Ovary (tissue), 9 donors: ENCODE data around the gene PRICKLE2. TPM values are rescaled to one million over a fixed set of nuclear protein-coding genes. Genes with fewer than 3 reads are reported as not detected.

Experiments
- DNase-seq, 5 donors: peaks; one replicate each; pipeline ENCODE4 v3.0.0-alpha.2; 2019 to 2020
- H3K27ac ChIP-seq, 2 donors: fragments of 200-600 bp; one replicate each; pipeline versions ENCODE4 v1.5.1 to v1.8.0; 2019 to 2022
- H3K27me3 ChIP-seq: fragments of 200-600 bp; one replicate; pipeline ENCODE4 v1.8.0; 2022
- H3K36me3 ChIP-seq: fragments of 200-600 bp; sonication (generic); one replicate; pipeline ENCODE4 v1.5.1; 2019
- H3K4me1 ChIP-seq: one replicate; pipeline ENCODE4 v1.8.1; 2013; ENCODE audit warnings: mild to moderate bottlenecking, moderate library complexity; ENCODE audit not compliant: insufficient read depth
- H3K4me3 ChIP-seq: fragments of 200-600 bp; sonication (generic); one replicate; pipeline ENCODE4 v1.5.1; 2017
- H3K9me3 ChIP-seq, 2 donors: fragments of 200-600 bp in 1 of 2; sonication (generic) in 1 of 2; one replicate each; pipeline versions ENCODE4 v1.5.1 to v1.8.1; 2013 to 2019; ENCODE audit warnings: mild to moderate bottlenecking in 1 of 2, moderate library complexity in 1 of 2
- CTCF ChIP-seq, 3 donors: fragments of 450-650 bp in 2 of 3; fragments of 200-600 bp in 1 of 3; IDR thresholded peaks; one replicate each; pipeline versions ENCODE4 v1.5.1 to v1.8.0; 2016 to 2022; ENCODE audit warnings: antibody characterized with exemption in 3 of 3, mild to moderate bottlenecking in 1 of 3
- EP300 ChIP-seq: sonication (generic); formaldehyde crosslinking; IDR thresholded peaks from one replicate; pipeline ENCODE4 v1.6.1; 2017; ENCODE audit warnings: antibody characterized with exemption
- POLR2A ChIP-seq: fragments of 450-650 bp; IDR thresholded peaks from one replicate; pipeline ENCODE4 v1.6.1; 2017; ENCODE audit warnings: antibody characterized with exemption, mild to moderate bottlenecking, moderate library complexity
- WGBS, 3 donors: extraction: QIAGEN DNeasy Blood & Tissue Kit in 1 of 3; methylation state at CpG; one replicate each; pipeline versions ENCODE4 v1.1.5 to v1.1.7; 2013 to 2017; 5-methylcytosine and 5-hydroxymethylcytosine counted together
- intact Hi-C, 4 donors: fragments of 100-400 bp; cut with DNase I; formaldehyde crosslinking; loops; one replicate each; pipeline versions ENCODE4 v1.11.0 to v1.15.1; 2022 to 2023
- polyA plus RNA-seq, 2 donors: library from polyadenylated mRNA; stranded (reverse); fragments of 200-250 nt in 1 of 2; fragments of 350-450 nt in 1 of 2; fragmentation: Illumina TruSeq in 1 of 2; extraction: RNeasy Lipid Tissue Mini Kit (QIAGEN cat#74804) in 1 of 2; gene quantifications; one replicate each; pipeline ENCODE4 v1.2.3, GENCODE V29; 2013 to 2014
- total RNA-seq, 7 donors: library from RNA; depleted of rRNA in 2 of 7; stranded (reverse); fragments of >200 nt in 2 of 7; fragmentation: NEBNext Ultra II Directional in 3 of 7; extraction: Animal tissue kit (Norgen Biotek cat#: 25700) in 3 of 7; gene quantifications; one replicate each; pipeline versions ENCODE4 v1.1.0 to v1.2.4, GENCODE V29; 2016 to 2023
- donor health status: DM: no; HTN: no; CAD: no; lungs with moderate emphysema.
- donor health status: DM: no; HTN: no; CAD: no.
- donor health status: Bipolar disorder and iron deficiency.
- donor health status: DM: yes; HTN: yes; CAD: no.
- donor health status: DM: no; HTN: no; CAD: no.
- donor health status: DM: yes; HTN: yes; CAD: no.

Gene PRICKLE2
- total and polyA plus RNA-seq, 9 donors: 6.3 to 34.8 (median 25.4) TPM

- H3K4me1 ChIP-seq: peaks cover 32% of the 10 kb centered on the region
- no peak for DNase-seq
- no peaks in the 10 kb centered on the region for H3K27me3 ChIP-seq
- 91 to 93% (median 93%) methylated on average over 3 of the region's 3 CpGs for WGBS, 3 donors
- no peaks in the 10 kb centered on the region for H3K9me3 ChIP-seq
- intact Hi-C loops: no loop called here
- H3K36me3 ChIP-seq: no peaks in the 10 kb centered on the region
- H3K4me3 ChIP-seq: no peak overlapping the region
- no peak overlapping the region for H3K27ac ChIP-seq
- no peak for TF ChIP-seq CTCF (IDR thresholded peaks at IDR 0.05)
- TF ChIP-seq EP300: no peak
- no peak for TF ChIP-seq POLR2A
Observed at GRCh38 chr3:64218329-64218728, 6.9 kb downstream of the PRICKLE2 start.

GRCh38 chr3:64216274-64217147, 8.8 kb downstream of the PRICKLE2 start:
- H3K27ac ChIP-seq: peak overlapping the region in 1 of 2 donors; percentile 64

GRCh38 chr3:64215559-64215958, 9.7 kb downstream of the PRICKLE2 start:
- H3K9me3 ChIP-seq: no peaks in the 10 kb centered on the region
- no peaks in the 10 kb centered on the region for H3K27me3 ChIP-seq
- TF ChIP-seq POLR2A (no peak), EP300 (no peak), CTCF (IDR thresholded peaks at IDR 0.05) (no peak)
- no peak for DNase-seq
- no peaks in the 10 kb centered on the region for H3K36me3 ChIP-seq
- intact Hi-C loops: no loop called here
- peak overlapping the region in 1 of 2 donors; percentile 81 for H3K27ac ChIP-seq
- no peak overlapping the region for H3K4me3 ChIP-seq
- 95 to 96% (median 96%) methylated on average over 3 of the region's 3 CpGs for WGBS, 3 donors
- peaks cover 28% of the 10 kb centered on the region for H3K4me1 ChIP-seq

More at GRCh38 chr3:64216274-64217147, 8.8 kb downstream of the PRICKLE2 start:
- Histone ChIP-seq H3K4me3 (no peak overlapping the region), H3K4me1 (peaks cover 29% of the 10 kb centered on the region), H3K36me3 (no peaks in the 10 kb centered on the region), H3K9me3 (no peaks in the 10 kb centered on the region), H3K27me3 (no peaks in the 10 kb centered on the region)
- WGBS, 3 donors: 18 to 26% (median 24%) methylated on average over 10 of the region's 10 CpGs
- no peak for DNase-seq
- intact Hi-C loops: no loop called here
- TF ChIP-seq EP300: no peak
- no peak for TF ChIP-seq CTCF (IDR thresholded peaks at IDR 0.05)
- no peak for TF ChIP-seq POLR2A

- H3K9me3 ChIP-seq: no peaks in the 10 kb centered on the region
- peaks cover 31% of the 10 kb centered on the region for H3K4me1 ChIP-seq
- H3K4me3 ChIP-seq: no peak overlapping the region
- no peaks in the 10 kb centered on the region for H3K27me3 ChIP-seq
- 51 to 62% (median 56%) methylated on average over 2 of the region's 2 CpGs for WGBS, 3 donors
- DNase-seq: no peak
- TF ChIP-seq CTCF (IDR thresholded peaks at IDR 0.05) (no peak), EP300 (no peak), POLR2A (no peak)
- H3K36me3 ChIP-seq: no peaks in the 10 kb centered on the region
- peak overlapping the region; percentile 58 to 81 for H3K27ac ChIP-seq
- intact Hi-C loops: no loop called here
Observed at GRCh38 chr3:64215103-64215502, 10.2 kb downstream of the PRICKLE2 start.
